Measurements from ENCODE around the gene GPATCH4.

GPATCH4 gene
- 19.2 to 31.3 (median 26.5) reads per million in 3 donors for total RNA-seq

DNA sequence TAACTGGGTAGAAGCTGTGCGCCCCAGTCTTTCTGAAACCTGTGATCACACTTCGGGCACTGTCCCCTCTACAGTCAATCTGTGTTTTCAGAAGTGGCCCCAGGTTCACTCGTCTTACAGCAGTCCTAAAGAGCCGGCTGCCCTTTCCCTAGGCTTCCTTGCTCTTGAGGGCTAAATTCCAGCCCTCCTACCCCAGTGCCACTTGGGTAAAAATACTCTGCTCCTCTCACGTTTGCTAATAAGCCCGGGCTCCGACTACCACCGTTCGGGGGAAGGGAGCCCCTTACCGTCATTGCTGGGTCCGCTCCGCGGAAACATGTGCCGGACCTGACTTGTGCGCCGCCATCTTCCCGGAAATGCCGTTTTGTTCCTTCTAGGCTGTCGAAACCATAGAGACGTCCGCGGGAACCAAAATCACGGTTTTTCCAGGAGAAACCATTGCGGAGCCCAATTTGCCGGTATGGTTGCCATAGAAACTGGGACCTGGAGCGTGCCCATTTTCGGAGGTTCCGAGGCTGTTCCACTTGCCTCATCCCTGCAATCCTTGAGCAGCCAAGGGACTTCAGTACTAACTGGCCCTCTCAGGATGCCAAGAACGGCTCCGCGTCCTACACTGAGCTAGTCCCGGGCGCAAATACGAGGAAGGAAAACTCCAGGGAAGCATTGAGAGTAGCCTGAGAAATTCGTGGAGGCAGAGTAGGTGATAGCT lies at the start of gene GPATCH4:
GPATCH4 (minus strand) TSS at position 358 of the 709 bp plus-strand sequence.
- peaks cover 5% of the 10 kb centered on the region for H3K4me1 ChIP-seq (ENCODE audit: control insufficient read depth, insufficient read depth, low read length, poor library complexity, severe bottlenecking)
- H3K9me3 ChIP-seq (ENCODE audit: control insufficient read depth, low read length), result no peaks in the 10 kb centered on the region
- peak within 1 kb of the TSS; percentile 72 for H3K27ac ChIP-seq (ENCODE audit: insufficient read depth, low read length, poor library complexity, severe bottlenecking)
- peak within 1 kb of the TSS; percentile 79 for H3K4me3 ChIP-seq (ENCODE audit: insufficient read depth, low read depth, low read length, poor library complexity, severe bottlenecking)
- peaks cover 25% of the 10 kb centered on the region for H3K36me3 ChIP-seq (ENCODE audit: control insufficient read depth, insufficient read depth, low read length)
- no peaks in the 10 kb centered on the region for H3K27me3 ChIP-seq (replicated peaks; ENCODE audit: control insufficient read depth, insufficient read depth, low read length, poor library complexity, severe bottlenecking)
- peak; percentile 58 to 72 (median 66) for DNase-seq

DNA sequence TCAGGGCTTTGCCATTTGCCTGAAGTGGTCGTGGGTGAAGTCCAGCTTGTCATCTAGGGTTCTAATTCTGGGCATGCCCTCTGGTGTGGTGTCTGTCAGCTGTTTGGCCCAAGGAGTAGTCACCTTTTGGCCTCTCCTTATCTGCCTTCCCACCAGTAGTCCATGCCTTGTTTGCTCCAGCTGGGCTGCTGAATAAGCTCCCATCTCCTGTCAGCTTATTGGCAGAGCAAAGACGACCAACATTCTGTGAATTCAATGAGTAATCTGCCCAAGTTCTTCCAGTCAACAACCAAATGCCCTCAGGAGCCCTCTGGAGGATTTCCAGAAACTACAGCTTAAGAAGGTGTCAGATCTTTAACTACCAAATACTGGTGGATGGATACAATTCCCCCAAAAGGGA lies 47.7 kb upstream of the GPATCH4 start:
- H3K36me3 ChIP-seq (ENCODE audit: control insufficient read depth, insufficient read depth, low read length), result no peaks in the 10 kb centered on the region
- peaks cover 9% of the 10 kb centered on the region for H3K27me3 ChIP-seq (replicated peaks; ENCODE audit: control insufficient read depth, insufficient read depth, low read length, poor library complexity, severe bottlenecking)
- no peak overlapping the region for H3K27ac ChIP-seq (ENCODE audit: insufficient read depth, low read length, poor library complexity, severe bottlenecking)

DNA sequence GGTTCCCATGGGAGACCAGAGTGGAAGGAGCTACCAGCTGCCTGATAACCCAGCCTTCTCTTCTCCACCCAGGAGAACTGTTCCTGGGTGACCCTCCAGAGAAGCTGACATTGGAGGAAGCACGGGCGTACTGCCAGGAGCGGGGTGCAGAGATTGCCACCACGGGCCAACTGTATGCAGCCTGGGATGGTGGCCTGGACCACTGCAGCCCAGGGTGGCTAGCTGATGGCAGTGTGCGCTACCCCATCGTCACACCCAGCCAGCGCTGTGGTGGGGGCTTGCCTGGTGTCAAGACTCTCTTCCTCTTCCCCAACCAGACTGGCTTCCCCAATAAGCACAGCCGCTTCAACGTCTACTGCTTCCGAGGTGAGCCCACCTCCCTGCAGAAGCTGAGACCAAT lies 47.2 kb upstream of the GPATCH4 start:
- no peak for DNase-seq
- Histone ChIP-seq H3K36me3 (ENCODE audit: control insufficient read depth, insufficient read depth, low read length) (no peaks in the 10 kb centered on the region), H3K9me3 (ENCODE audit: control insufficient read depth, low read length) (no peaks in the 10 kb centered on the region), H3K4me3 (ENCODE audit: insufficient read depth, low read depth, low read length, poor library complexity, severe bottlenecking) (no peak overlapping the region), H3K27ac (ENCODE audit: insufficient read depth, low read length, poor library complexity, severe bottlenecking) (no peak overlapping the region), H3K4me1 (ENCODE audit: control insufficient read depth, insufficient read depth, low read length, poor library complexity, severe bottlenecking) (peaks cover 2% of the 10 kb centered on the region), H3K27me3 (replicated peaks; ENCODE audit: control insufficient read depth, insufficient read depth, low read length, poor library complexity, severe bottlenecking) (peaks cover 9% of the 10 kb centered on the region)

More for the DNA sequence above, 47.7 kb upstream of the GPATCH4 start:
- H3K9me3 ChIP-seq (ENCODE audit: control insufficient read depth, low read length), result no peaks in the 10 kb centered on the region
- H3K4me3 ChIP-seq (ENCODE audit: insufficient read depth, low read depth, low read length, poor library complexity, severe bottlenecking), result no peak overlapping the region
- DNase-seq, result no peak
- no peaks in the 10 kb centered on the region for H3K4me1 ChIP-seq (ENCODE audit: control insufficient read depth, insufficient read depth, low read length, poor library complexity, severe bottlenecking)

DNA sequence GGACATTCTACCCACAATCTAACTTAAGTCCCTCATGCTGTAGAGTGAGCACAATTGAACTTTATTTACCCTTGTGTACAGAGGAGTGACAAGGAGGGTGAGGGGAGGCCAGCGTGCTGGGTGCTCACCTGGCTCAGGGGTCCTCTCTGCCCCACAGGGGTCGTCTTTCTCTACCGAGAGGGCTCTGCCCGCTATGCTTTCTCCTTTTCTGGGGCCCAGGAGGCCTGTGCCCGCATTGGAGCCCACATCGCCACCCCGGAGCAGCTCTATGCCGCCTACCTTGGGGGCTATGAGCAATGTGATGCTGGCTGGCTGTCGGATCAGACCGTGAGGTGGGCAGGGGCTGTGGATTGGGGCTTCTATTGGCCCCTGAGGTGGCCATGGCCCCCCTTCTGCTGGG lies 46.1 kb upstream of the GPATCH4 start:
- Histone ChIP-seq H3K27me3 (replicated peaks; ENCODE audit: control insufficient read depth, insufficient read depth, low read length, poor library complexity, severe bottlenecking) (peaks cover 18% of the 10 kb centered on the region), H3K4me1 (ENCODE audit: control insufficient read depth, insufficient read depth, low read length, poor library complexity, severe bottlenecking) (peaks cover 7% of the 10 kb centered on the region), H3K27ac (ENCODE audit: insufficient read depth, low read length, poor library complexity, severe bottlenecking) (no peak overlapping the region), H3K36me3 (ENCODE audit: control insufficient read depth, insufficient read depth, low read length) (no peaks in the 10 kb centered on the region), H3K4me3 (ENCODE audit: insufficient read depth, low read depth, low read length, poor library complexity, severe bottlenecking) (no peak overlapping the region), H3K9me3 (ENCODE audit: control insufficient read depth, low read length) (no peaks in the 10 kb centered on the region)
- no peak for DNase-seq

DNA sequence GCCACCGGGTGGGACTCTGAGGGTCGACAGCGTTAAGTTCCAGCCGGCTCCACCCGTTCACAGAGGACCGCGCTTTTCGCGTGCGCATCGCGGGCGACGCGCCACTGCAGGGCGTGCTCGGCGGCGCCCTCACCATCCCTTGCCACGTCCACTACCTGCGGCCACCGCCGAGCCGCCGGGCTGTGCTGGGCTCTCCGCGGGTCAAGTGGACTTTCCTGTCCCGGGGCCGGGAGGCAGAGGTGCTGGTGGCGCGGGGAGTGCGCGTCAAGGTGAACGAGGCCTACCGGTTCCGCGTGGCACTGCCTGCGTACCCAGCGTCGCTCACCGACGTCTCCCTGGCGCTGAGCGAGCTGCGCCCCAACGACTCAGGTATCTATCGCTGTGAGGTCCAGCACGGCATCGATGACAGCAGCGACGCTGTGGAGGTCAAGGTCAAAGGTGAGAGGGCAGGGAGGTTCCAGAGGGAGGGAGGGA lies 45.5 kb upstream of the GPATCH4 start:
- no peaks in the 10 kb centered on the region for H3K9me3 ChIP-seq (ENCODE audit: control insufficient read depth, low read length)
- no peak for DNase-seq
- peaks cover 23% of the 10 kb centered on the region for H3K27me3 ChIP-seq (replicated peaks; ENCODE audit: control insufficient read depth, insufficient read depth, low read length, poor library complexity, severe bottlenecking)
- no peaks in the 10 kb centered on the region for H3K36me3 ChIP-seq (ENCODE audit: control insufficient read depth, insufficient read depth, low read length)
- no peak overlapping the region for H3K27ac ChIP-seq (ENCODE audit: insufficient read depth, low read length, poor library complexity, severe bottlenecking)
- peaks cover 13% of the 10 kb centered on the region for H3K4me1 ChIP-seq (ENCODE audit: control insufficient read depth, insufficient read depth, low read length, poor library complexity, severe bottlenecking)
- H3K4me3 ChIP-seq (ENCODE audit: insufficient read depth, low read depth, low read length, poor library complexity, severe bottlenecking), result no peak overlapping the region

DNA sequence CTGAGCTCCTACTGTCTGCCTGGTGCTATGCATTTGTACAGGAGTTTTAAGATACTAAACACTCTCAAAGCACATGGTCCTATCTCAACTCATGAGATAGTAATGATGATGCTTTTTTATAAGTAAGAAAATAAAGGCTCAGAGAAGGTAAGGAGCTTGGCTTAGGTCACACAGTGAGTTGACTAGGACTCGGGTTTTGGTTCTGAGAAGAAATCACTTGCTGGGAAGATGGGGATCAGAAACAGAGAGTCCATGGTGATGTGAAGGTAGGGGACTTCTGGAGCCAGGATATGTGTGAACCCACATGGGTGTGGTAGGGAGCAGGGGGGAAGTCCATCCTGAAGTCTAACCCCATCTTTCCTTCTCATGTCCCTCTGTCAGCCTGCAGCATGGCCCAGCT lies 44.4 kb upstream of the GPATCH4 start:
- Histone ChIP-seq H3K27ac (ENCODE audit: insufficient read depth, low read length, poor library complexity, severe bottlenecking) (no peak overlapping the region), H3K4me1 (ENCODE audit: control insufficient read depth, insufficient read depth, low read length, poor library complexity, severe bottlenecking) (peaks cover 21% of the 10 kb centered on the region), H3K4me3 (ENCODE audit: insufficient read depth, low read depth, low read length, poor library complexity, severe bottlenecking) (no peak overlapping the region), H3K27me3 (replicated peaks; ENCODE audit: control insufficient read depth, insufficient read depth, low read length, poor library complexity, severe bottlenecking) (peaks cover 34% of the 10 kb centered on the region), H3K9me3 (ENCODE audit: control insufficient read depth, low read length) (no peaks in the 10 kb centered on the region), H3K36me3 (ENCODE audit: control insufficient read depth, insufficient read depth, low read length) (no peaks in the 10 kb centered on the region)
- no peak for DNase-seq

DNA sequence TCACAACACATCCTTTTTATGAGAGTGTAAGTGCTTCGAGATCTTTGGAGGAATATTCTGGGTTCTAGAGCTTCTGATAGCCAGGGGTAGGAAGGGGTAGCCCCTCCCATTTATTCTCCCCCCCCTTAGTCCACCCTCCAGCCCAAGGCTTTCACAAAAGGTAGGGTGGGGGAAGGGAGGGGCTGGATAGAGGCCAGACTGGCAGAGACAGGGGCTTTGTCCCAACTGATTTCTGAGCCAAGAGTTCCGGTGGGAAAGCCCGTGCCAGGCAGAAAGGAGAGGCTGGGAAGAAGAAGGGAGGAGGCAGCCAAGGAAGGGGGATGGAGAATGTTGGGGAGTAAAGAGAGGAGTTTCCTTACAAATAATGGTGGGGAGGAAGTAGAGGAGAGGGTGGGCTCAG lies 43.8 kb upstream of the GPATCH4 start:
- no peaks in the 10 kb centered on the region for H3K36me3 ChIP-seq (ENCODE audit: control insufficient read depth, insufficient read depth, low read length)
- DNase-seq, result no peak
- peaks cover 21% of the 10 kb centered on the region for H3K4me1 ChIP-seq (ENCODE audit: control insufficient read depth, insufficient read depth, low read length, poor library complexity, severe bottlenecking)
- H3K4me3 ChIP-seq (ENCODE audit: insufficient read depth, low read depth, low read length, poor library complexity, severe bottlenecking), result no peak overlapping the region
- no peaks in the 10 kb centered on the region for H3K9me3 ChIP-seq (ENCODE audit: control insufficient read depth, low read length)
- H3K27ac ChIP-seq (ENCODE audit: insufficient read depth, low read length, poor library complexity, severe bottlenecking), result no peak overlapping the region
- peaks cover 40% of the 10 kb centered on the region for H3K27me3 ChIP-seq (replicated peaks; ENCODE audit: control insufficient read depth, insufficient read depth, low read length, poor library complexity, severe bottlenecking)

DNA sequence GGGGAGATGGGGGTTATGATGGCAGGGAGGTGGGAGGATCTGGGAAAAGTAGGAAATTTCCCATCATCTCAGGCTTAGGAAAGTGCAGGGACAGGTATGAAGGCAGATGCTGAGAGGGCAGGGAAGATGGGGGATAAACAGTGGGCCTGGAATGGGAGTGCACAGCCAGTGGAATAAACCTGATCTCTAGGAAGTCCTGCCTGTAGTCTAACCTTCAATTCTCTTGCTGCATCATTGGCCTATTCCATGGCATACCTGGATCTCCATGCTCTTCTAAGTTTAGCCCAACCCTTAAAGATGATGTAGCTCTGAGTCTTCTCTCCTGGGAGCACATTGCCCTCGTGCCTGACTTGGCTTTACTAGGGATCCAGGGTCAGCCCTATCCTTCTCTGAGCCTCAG lies 43.4 kb upstream of the GPATCH4 start:
- no peak overlapping the region for H3K4me3 ChIP-seq (ENCODE audit: insufficient read depth, low read depth, low read length, poor library complexity, severe bottlenecking)
- no peak for DNase-seq
- no peaks in the 10 kb centered on the region for H3K36me3 ChIP-seq (ENCODE audit: control insufficient read depth, insufficient read depth, low read length)
- H3K27ac ChIP-seq (ENCODE audit: insufficient read depth, low read length, poor library complexity, severe bottlenecking), result no peak overlapping the region
- peaks cover 21% of the 10 kb centered on the region for H3K4me1 ChIP-seq (ENCODE audit: control insufficient read depth, insufficient read depth, low read length, poor library complexity, severe bottlenecking)
- no peaks in the 10 kb centered on the region for H3K9me3 ChIP-seq (ENCODE audit: control insufficient read depth, low read length)
- peaks cover 41% of the 10 kb centered on the region for H3K27me3 ChIP-seq (replicated peaks; ENCODE audit: control insufficient read depth, insufficient read depth, low read length, poor library complexity, severe bottlenecking)

DNA sequence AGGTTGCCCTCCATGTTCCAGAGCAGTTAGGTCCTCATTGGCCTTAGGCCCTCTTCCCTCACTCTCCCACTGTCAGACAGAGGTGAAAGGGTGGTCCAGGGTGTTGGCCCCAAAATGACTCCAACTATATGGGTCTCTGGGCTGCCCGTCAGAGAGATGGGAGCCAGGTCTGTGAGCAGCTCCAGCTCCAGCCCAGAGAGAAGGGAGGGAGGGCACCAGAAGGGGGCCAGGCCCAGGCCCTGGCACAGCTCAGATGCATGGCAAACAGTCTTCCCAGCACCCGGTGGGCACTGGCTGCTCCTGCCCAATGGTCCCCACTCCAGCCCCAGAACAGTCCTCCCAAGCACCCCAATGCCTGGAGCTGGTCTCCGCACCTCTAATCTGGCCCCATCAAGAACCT lies 42.9 kb upstream of the GPATCH4 start:
- Histone ChIP-seq H3K4me1 (ENCODE audit: control insufficient read depth, insufficient read depth, low read length, poor library complexity, severe bottlenecking) (peaks cover 21% of the 10 kb centered on the region), H3K27me3 (replicated peaks; ENCODE audit: control insufficient read depth, insufficient read depth, low read length, poor library complexity, severe bottlenecking) (peaks cover 46% of the 10 kb centered on the region)

DNA sequence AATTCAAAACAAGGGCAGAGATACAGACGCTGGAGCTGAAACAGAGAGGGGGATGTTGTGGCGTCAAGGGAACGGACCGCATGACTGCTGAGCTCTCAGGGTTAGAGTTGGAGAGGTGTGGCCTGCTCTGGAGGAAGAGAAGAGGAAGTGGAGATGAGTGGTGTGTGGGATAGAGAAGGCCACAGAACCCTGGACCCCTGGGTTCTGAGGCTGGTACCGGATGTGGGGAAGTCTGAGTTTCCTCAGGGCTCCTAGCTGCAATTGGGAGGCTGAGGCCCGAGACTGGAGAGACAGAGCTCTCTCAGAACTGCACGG lies 42.5 kb upstream of the GPATCH4 start:
- no peak for DNase-seq
- Histone ChIP-seq H3K27me3 (replicated peaks; ENCODE audit: control insufficient read depth, insufficient read depth, low read length, poor library complexity, severe bottlenecking) (peaks cover 50% of the 10 kb centered on the region), H3K27ac (ENCODE audit: insufficient read depth, low read length, poor library complexity, severe bottlenecking) (no peak overlapping the region)

More for the DNA sequence above, 42.9 kb upstream of the GPATCH4 start:
- Histone ChIP-seq H3K9me3 (ENCODE audit: control insufficient read depth, low read length) (no peaks in the 10 kb centered on the region), H3K4me3 (ENCODE audit: insufficient read depth, low read depth, low read length, poor library complexity, severe bottlenecking) (no peak overlapping the region), H3K36me3 (ENCODE audit: control insufficient read depth, insufficient read depth, low read length) (no peaks in the 10 kb centered on the region), H3K27ac (ENCODE audit: insufficient read depth, low read length, poor library complexity, severe bottlenecking) (no peak overlapping the region)
- DNase-seq, result no peak

More for the DNA sequence above, 42.5 kb upstream of the GPATCH4 start:
- no peaks in the 10 kb centered on the region for H3K9me3 ChIP-seq (ENCODE audit: control insufficient read depth, low read length)
- H3K4me3 ChIP-seq (ENCODE audit: insufficient read depth, low read depth, low read length, poor library complexity, severe bottlenecking), result no peak overlapping the region
- peaks cover 21% of the 10 kb centered on the region for H3K4me1 ChIP-seq (ENCODE audit: control insufficient read depth, insufficient read depth, low read length, poor library complexity, severe bottlenecking)
- no peaks in the 10 kb centered on the region for H3K36me3 ChIP-seq (ENCODE audit: control insufficient read depth, insufficient read depth, low read length)
